Ecto neural progenitor cell (in vitro differentiated cells): ENCODE results near the gene TBC1D22A.
"Not testable (repeated sequence)": the region's sequence is repeated elsewhere in the genome, so short reads cannot be mapped to it uniquely, and the experiment has no call there.

Experiments used
- DNase-seq: peaks from one replicate; pipeline ENCODE4 v3.0.0-alpha.2; 2018; ENCODE audit warnings: low spot score

TBC1D22A gene

DNA sequence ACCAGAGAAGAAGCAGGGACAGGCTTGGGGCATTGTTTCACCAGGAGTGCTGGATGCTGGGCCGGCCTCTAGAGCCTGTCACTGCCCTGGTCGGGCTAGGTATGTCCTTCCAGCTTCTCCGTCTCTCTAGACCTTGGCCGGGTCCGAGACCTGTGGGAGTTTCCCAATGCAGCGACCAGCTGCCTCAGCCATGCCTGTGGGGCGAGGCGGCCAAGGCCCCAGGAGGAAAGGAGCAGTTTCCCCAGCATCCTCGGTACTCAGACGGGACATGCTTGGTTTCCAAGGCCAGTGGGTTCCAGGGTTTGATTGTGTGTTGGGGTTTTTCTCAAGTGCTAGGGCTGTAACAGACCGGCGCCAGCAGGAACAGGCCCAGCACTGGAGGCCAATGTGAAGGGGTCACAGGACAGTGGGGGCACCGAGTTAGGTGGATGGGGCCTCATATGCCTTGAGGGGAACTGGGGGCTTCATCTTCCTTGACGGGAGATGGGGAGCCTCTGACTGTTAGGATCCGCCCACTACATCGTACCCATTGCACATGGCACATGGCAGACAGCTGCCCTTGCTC is 339.0 kb downstream of the TBC1D22A start:
- DNase-seq = no peak

DNA sequence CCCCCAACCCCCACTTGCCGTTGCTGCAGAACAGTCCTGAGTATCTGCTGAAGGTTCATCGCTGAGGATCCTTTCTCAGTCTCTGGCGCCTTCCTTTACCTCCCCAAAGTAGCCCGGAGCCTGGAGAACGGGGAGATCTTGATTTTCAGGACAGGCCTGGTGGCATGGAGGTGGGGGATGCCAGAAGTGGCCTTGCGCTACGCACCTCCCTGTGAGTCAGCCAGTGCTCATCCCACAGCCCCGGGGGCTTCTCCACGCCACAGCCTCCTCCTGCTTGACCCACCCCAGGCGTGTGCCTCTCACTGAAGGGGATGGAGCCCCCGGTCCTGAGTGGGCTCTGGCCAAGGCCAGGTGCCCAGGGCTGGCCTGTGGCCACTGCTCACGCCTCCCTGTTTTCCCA is 339.6 kb downstream of the TBC1D22A start:
- no peak for DNase-seq

DNA sequence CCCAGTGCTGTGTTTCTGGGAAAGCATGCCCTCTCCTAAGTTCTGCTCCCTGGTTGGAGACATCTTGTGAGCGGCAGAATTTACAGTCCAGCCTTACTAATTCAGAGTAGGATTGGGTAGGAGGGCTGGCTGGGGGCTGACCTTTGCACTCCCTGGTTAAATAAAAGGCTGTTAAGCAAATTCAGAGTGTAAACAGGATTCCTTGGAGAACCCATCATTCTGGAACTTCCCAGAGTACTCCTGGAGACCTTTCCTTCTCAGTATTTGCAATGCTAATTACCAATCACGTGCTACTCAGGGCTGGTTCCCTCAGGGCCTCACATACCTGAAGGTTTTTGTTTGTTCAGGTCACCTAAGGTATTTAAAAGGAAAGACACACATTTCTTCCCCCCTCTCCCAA is 340.2 kb downstream of the TBC1D22A start:
- DNase-seq = peak; percentile 47

DNA sequence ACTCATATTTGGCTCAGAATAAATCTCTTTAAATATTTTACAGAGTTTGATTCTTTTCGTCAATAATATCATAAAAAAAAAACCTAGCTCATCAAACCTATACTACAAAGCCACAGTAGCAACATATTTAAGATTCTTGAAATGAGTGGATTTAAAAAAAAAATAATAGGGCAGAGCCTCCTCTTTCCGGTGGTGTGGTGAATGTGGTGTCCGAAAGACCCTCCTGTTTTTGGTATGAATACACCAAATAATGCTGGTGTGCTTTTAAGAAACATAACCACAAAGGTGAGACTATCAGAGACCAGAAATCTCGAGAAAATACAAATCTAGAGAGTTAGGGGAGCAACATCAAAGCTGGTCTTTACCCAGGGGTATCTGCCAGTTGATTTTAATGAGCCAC is 342.6 kb downstream of the TBC1D22A start:
- DNase-seq = no peak

DNA sequence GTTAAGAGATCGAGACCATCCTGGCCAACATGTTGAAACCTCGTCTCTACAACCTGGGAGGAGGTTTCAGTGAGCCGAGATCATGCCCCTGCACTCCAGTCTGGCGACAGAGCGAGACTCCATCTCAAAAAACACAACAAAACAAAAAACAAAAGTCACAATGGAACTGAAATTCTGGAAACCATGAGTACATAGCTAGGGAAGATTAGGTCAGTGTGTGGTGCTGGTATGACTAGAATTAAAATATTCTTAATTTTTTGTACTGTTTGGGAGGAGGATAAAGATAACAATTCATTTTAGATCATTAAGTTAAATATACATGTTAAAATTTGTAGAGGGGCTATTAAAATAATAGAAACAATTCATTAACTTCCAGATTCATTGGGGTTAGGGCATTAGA is 344.4 kb downstream of the TBC1D22A start:
- no peak for DNase-seq

DNA sequence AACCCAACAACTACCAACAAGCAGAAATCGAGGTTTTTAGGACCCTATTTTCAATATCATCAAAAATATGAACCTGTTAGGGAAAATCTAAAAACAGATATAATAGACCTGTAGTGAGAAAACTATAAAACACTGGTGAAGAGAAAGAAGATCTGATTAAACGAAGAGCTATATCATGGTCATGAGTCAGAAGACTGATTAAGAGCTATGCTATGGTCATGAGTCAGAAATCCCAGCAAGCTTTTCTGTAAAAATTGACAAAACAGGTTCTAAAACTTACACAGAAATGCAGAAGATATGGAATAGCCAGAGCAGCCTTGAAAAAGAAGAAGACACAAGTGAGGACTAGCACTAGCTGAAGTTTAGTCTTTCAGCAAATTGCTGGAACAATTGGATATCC is 345.0 kb downstream of the TBC1D22A start:
- DNase-seq = no peak

DNA sequence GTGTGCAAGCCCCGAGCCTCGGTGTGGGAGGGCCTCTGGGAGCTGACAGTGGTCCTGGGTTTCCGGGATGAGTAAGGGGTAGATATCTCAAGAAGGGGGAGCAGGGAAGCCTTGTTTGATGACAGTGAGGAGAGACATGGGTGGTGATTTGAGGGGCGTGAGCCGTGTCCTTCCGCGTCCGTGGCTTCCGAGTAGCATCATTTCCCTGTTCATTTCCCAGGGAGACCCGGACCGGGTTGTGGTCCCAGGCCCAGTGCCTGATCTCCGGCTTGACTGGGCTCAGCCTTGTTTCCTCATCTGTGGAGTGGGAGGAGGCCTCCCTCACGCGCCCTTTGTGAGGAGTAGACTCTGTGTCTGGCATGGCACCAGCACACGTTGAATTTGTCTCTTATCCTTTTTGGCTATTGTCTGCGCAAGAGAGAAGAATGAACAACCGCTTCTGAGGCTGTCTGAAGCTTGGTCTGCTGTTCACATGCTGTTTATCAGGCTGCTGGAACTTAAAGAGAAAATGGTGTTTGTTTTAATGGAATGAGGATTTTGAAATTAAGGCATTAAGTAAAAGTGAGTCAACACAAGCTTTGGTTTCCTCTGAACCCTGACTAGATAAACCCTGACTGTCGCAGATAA is 348.5 kb downstream of the TBC1D22A start:
- no peak for DNase-seq

DNA sequence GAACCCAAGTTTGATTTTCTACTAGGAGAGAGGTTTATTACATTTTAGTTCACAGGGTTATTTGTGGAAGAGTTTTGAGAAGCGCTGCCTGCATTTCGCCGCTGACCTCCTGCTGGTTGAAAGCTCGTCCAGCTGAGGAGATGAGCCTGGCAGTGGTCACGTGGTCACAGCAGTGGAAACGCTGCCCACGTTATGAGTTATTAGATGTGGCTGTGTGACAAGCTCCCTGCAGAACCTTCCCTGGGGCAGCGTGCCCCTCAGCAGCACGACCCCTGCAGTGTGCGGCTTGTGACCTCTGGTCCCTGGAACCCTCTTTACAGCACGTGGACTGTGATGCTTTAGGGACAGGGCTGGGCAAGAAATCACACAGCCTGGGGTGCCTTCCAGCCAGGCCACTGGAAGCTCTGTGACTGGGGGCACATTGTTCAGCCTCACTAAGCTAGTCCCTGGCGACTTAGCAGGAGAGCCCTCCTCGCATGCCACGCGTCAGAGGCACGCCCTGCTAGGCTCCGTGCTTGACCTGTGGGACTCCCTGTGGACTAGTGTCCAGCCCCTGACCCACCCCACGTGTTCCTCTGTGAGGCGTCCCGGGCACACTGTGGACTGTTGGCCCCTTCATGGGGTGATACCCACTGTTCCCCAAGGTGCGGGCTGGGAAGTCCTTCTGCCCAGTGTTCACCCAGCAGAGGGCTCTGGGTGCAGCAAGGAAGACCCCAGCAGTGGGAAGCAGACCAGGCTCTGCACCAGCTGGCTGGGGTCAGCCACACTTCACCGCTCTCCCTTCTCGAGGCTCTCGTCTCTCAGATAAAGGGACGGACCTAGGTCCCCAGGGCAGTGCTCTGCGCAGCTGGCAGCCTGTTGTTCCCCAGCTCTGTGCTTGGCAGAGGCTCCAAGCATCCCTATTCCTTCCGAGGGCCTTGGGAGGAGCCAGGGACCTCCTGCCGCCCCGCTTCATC is 349.5 kb downstream of the TBC1D22A start:
- DNase-seq = no peak

DNA sequence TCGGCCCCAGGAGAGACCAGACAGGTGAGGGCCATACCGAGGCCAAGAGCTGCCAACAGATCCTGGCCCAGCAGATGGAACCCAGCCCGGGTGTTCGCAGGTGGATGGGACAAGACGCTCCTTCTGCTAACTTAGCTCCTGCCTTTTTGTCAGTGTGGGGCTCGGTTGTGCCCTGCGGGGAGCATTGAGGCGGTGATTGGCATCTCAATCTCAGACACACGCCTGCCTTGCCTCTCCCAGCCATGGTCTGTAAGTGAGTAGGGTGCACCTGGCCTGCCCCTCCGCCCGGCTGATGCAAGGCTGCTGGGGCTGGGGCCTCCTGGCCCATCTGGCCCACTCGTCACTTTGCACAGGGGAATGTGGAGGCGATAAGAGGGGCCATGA is 350.1 kb downstream of the TBC1D22A start:
- no peak for DNase-seq

DNA sequence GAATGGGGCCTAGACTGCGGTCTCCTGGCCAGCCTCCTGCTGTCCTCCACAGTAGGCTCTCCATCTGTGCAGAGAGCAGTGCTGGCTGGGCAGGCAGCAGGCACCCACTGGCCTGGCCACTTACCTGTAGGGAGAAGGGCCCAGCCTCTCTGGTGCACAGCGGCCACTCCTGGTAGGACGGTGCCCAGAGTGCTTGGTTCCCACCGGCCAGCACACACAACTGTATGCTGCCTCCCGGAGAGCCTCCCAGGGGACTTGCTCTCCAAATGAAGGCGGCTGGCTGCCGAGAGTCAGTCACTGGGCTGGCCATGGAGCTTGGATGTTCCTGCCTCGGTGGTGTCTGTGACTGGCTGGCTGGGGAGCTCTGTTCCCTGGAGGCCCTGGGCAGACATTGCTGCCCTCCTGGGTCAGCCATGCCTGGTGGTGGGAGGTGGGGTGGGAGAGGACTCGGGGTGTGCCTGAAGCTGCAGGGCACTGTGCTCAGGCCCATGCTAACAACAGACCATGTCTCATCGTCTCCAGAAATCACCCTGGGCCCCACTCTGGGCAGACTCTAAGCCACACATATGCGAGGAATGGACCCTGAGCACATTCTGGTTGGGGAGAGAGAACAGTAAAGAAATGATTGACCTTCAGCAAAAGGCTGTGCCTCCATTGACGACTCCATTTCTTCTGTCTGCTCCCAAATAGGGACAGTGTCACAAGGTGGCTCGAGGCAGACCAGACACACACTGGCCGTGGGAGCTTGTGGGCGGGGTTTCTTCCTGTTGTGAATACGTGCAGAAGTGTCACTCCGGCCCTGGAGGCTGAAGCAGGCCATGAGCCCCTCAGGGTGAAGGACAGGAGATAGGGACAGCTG is 350.8 kb downstream of the TBC1D22A start:
- no peak for DNase-seq

DNA sequence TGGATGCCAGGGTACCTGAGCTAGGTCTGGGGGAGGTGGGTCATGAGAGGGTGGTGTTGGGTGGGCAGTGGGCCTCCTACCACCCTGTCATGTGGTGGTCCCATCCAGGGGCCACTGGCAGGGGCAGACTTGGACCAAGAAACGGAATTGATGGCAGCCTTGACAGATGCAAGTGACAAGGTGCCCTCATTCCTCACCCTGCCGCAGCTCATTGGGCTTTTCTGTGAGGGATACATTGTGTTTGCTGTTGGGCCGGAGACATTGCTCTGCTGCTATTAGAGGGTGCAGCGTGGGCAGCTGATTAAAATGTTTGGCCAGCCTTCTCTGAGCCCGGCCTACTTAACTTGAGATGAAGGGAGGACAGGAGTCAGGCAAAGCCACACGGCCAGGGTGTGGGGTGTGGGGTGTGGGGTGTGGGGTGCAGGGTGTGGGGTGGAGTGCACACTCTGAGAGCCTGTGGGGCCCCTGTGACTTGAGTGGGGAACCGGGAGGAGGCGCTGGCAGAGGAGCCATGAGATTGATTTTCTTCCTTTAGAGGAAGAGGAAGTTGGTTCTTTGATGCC is 351.5 kb downstream of the TBC1D22A start:
- DNase-seq = no peak

DNA sequence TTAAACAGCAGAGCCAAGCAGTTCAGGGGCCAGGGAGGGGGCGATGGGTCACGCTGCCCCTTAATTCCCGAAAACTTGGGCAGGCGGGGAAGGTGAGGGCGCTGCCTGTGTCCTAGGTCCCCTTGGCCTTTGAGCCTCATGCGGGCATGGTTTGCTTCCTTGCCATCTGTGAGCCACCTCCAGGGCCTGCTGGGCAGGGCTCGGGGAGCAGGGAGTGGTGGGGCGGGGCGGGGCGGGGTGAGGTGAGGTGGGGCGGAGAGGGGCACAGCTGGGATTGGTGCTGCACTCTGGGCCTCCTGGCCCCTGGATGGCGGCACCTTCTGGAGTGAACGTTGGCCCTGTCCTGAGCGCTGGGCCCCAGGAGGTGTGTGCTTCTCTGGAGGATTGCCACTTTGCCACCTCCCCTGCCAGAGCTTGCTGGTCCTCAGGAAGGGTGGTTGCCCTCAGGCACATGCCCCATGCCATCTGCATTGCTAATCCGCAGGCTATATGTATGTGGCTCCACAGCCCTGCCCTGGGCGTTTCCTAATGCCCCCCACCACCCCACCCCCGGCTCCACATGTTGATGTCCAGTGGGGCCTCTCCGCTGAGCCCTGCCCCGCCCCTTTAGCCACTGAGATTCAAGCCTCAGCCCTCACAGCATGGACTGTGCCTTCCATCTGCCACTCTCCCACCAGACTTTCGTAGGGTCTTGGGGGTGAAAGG is 352.5 kb downstream of the TBC1D22A start:
- DNase-seq = no peak

DNA sequence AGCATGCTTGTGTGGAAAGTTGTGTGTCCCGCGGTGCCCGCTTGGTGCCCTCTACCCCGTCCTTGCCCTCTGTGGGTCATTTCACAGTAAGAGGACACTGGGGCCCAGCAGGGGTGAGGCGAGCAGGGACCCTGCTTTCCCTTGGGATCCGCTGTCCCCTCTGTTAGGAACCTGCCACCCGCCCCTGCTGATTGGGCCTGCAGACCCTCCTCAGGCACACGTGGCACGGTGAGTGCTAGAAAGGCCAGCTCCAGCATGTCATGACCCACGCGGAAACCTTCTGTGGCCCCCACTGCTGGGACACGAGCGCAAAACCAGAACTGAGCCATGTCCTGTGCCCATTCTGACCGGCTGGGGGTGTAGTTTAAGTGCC is 353.1 kb downstream of the TBC1D22A start:
- DNase-seq = no peak

DNA sequence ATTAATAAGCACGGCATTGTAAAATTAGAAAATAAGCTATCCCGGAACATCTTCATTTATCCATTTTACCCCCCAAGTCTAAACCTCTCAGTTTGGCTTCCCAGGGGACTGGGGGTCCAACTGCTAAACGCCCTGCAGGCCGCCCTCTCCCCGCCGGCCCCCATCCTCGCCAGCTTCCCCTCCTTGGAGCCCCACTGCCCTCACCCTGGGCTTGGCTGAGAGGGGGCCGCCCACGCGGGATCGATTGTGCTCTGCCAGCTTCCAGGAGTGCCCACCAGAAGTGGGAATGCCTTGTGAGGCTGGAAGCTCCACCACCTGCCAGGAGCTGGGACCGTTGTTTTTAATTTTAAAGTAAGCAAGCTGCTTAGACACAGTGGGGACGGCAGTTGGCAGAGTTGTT is 353.5 kb downstream of the TBC1D22A start:
- DNase-seq = no peak

DNA sequence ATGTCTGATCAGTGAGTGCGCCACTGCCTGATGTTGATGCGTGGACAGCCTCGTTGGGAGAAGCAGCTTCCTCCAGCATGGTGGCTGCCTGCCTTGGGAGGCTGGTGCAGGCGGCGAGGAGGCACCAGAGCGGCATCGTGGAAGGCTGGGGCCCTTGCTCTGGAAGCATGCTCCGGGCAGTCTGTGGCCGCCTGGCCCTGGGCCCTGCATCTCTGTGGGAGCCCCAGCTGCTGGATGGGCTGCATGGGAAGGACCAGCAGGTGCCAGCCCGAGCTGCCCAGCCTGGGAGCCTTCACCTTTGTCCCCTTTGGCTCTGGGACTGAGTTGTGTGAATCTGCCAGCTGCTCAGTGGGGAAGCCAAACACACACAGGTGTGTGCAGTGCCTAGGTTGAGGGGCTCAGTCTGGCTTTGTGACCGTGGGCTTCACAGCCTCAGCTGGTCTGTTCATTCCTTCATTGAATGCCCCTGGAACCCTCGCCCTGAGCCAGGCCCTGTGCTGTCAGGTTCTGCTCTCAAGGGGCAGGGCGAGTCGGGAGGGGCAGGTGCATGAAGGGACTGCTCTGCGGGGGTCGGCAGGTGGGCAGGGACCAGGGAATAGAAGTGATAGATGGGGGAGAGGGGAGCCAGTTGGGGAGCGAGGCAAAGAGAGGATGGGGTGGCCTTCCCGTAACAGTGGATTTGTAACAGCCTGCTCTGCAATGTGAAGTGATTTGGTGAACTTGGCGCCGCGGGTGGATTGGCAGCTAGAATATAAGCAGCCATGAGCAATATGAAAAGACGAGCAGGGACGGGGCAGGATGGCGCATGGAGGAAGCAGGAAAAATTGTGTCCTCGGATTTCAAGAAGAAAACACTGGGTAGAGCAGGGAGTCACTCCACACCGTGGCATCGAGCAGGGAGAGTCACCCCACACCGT is 354.2 kb downstream of the TBC1D22A start:
- no peak for DNase-seq

DNA sequence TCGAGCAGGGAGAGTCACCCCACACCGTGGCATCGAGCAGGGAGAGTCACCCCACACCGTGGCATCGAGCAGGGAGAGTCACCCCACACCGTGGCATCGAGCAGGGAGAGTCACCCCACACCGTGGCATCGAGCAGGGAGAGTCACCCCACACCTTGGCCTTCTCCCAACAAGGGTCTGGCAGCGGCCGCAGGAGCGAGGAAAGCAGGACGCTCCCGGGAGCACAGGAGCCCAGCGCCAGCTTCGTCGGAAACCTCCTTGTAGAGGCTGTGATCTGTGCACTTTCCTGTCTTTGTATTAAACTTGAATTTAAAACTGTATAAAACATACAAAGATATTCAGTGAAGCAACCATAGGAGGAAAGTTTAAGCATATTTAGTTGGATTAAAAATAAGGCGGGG is 355.0 kb downstream of the TBC1D22A start:
- not testable (repeated sequence) for DNase-seq

DNA sequence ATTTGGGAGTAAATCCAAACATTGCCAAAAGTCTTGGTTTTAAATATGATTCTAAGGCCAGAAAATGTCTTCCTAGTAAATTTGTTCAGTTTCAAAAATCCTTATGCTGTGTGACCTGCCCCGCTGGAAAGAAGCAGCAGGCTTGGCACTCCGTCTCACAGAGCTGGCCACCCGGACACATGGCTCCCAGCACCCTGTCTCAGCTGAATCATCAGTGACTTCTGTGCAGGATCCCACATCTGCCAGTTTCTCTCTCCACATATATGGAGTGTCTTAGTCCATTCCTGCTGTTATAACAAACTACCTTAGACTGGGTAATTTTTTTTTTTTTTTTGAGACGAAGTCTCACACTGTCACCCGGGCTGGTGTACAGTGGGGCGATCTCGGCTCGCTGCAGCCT is 356.7 kb downstream of the TBC1D22A start:
- DNase-seq = no peak

DNA sequence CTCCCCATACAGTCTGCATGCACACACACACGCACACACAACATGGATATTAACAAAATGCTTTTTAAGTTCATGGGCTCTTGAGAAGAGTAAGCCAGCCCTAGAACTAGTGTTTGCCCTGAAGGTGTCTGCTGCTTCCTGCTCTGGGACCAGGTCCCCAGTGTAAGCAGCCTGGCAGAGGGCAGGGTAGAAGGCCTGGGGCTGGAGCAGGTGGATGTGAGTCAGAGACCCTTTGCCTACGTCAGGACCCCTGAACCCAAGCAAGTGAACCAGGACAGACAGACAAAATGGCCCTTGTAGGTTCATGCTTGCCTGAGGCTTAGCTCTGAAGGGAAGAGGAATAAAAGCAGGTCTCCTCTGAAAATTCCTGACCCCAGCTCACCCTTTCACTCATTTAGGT is 357.9 kb downstream of the TBC1D22A start:
- no peak for DNase-seq

DNA sequence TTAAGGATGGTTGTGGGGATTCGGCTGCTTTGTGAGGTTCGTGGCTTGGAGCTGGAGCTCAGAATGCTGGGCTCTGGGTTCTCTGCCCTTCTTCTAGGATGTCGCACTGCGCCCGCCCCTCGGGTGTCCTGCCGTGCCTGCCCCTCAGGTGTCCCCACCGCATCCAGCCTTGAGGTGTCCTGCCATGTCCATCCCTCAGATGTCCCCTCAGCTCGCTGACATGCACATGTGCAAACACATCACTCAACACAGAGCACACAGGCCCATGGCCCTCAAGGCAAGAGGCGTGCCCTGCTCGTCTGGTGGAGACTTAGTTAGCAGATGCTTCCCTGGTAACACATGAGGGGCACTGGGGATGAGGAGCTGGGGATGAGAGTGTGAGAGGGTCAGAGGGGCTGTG is 359.3 kb downstream of the TBC1D22A start:
- no peak for DNase-seq

DNA sequence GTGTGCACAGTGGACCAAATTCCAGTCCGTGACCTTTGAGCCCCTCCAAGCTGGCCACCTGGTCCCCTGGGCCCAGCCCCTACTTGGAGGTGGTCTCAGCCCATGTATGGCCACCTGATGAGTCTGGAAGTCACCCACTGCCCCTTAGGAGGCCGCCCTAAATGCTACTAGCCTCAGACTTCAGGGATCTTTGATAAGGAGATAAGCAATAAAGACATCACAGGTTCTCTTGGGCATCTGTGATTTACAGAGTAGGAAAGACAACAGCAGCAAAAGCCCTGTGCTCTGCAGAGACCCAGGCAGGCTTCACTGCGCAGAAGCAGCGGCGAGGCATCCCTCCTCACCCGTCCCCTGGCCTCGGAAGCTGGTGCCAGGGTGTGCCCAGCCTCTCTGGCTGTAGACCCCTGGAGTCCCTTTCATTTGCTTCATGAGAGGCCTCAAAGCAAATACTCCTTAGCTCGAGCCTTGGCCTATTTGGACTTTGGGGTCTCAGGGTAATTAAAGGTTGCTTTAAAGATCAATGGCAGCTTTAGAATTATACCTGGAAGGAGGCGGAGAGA is 360.1 kb downstream of the TBC1D22A start:
- DNase-seq = no peak
